IMR-90 (cell line): ENCODE results near the gene MYH3. TPM values are rescaled to one million over a fixed set of nuclear protein-coding genes. Genes with fewer than 3 reads are reported as not detected.
A peak's percentile ranks its signal among the peaks of the same experiment; 100 is the strongest.

Experiments
- ATAC-seq: fragments of 200-7000 bp; cut with Tn5 transposase; 2 replicates; pipeline ENCODE4 v1.9.1; 2020; ENCODE audit warnings: low read depth, mild to moderate bottlenecking, moderate library complexity
- BruUV-seq: library from RNA; stranded (reverse); fragments of 400-500 nt; replicated peaks from 2 replicates; lab custom pipeline; 2021; lab: Mats Ljungman, UMichigan
- CTCF ChIA-PET: fragments of 300-600 bp; formaldehyde crosslinking; extraction: SDS; loops from one replicate; lab custom pipeline; 2021; ENCODE audit warnings: antibody characterized with exemption; lab: Yijun Ruan, JAX
- POLR2A ChIA-PET: fragments of 300-600 bp; sonication (Branson Sonifier 250); formaldehyde crosslinking; loops from one replicate; lab custom pipeline; 2022; ENCODE audit warnings: antibody characterized with exemption; ENCODE audit not compliant: unreplicated experiment; lab: Charles Lee
- DNase-seq: peaks from one replicate; pipeline ENCODE4 v3.0.0; 2013
- H2AFZ ChIP-seq: replicated peaks from 2 replicates; pipeline ENCODE3; 2013; ENCODE audit warnings: low read length, mild to moderate bottlenecking; ENCODE audit not compliant: poor library complexity
- H2AK5ac ChIP-seq: 2 replicates; pipeline ENCODE4 v1.6.1; 2013; ENCODE audit warnings: low read depth, low read length, inconsistent platforms
- H2AK9ac ChIP-seq: replicated peaks from 2 replicates; pipeline ENCODE3; 2013; ENCODE audit warnings: mild to moderate bottlenecking, low read depth, low read length, moderate library complexity; ENCODE audit not compliant: poor library complexity
- H2BK120ac ChIP-seq: 2 replicates; pipeline ENCODE4 v1.6.1; 2013; ENCODE audit warnings: low read depth, low read length, inconsistent platforms
- H2BK15ac ChIP-seq: 3 replicates; pipeline ENCODE4 v1.6.1; 2013; ENCODE audit warnings: low read depth, low read length, inconsistent platforms
- H2BK20ac ChIP-seq: 2 replicates; pipeline ENCODE4 v1.6.1; 2013; ENCODE audit warnings: low read depth, mild to moderate bottlenecking, inconsistent platforms, low read length, moderate library complexity
- H2BK5ac ChIP-seq: 2 replicates; pipeline ENCODE4 v1.6.1; 2013; ENCODE audit warnings: mild to moderate bottlenecking, low read depth, low read length, inconsistent platforms; ENCODE audit not compliant: poor library complexity, severe bottlenecking
- H3K14ac ChIP-seq: replicated peaks from 2 replicates; pipeline ENCODE4 v1.6.1; 2013; ENCODE audit warnings: low read depth, low read length, inconsistent platforms
- H3K18ac ChIP-seq: 2 replicates; pipeline ENCODE4 v1.6.1; 2013; ENCODE audit warnings: low read depth, low read length, control low read depth
- H3K23ac ChIP-seq: 2 replicates; pipeline ENCODE4 v1.6.1; 2013; ENCODE audit warnings: low read depth, low read length, inconsistent platforms
- H3K27ac ChIP-seq: 2 replicates; pipeline ENCODE4 v1.5.1; 2013; ENCODE audit warnings: mild to moderate bottlenecking, control low read depth, low read length; ENCODE audit not compliant: insufficient read depth
- H3K27me3 ChIP-seq: 2 replicates; pipeline ENCODE4 v1.6.1; 2013; ENCODE audit warnings: low read length; ENCODE audit not compliant: control insufficient read depth, insufficient read depth
- H3K36me3 ChIP-seq: 2 replicates; pipeline ENCODE4 v1.6.1; 2013; ENCODE audit warnings: low read length, mixed read lengths; ENCODE audit not compliant: control insufficient read depth, insufficient read depth
- H3K4ac ChIP-seq: 2 replicates; pipeline ENCODE4 v1.6.1; 2013; ENCODE audit warnings: low read depth, low read length, inconsistent platforms
- H3K4me1 ChIP-seq: 2 replicates; pipeline ENCODE4 v1.6.1; 2013; ENCODE audit warnings: low read length, mixed read lengths; ENCODE audit not compliant: control insufficient read depth, insufficient read depth
- H3K4me2 ChIP-seq: 2 replicates; pipeline ENCODE4 v1.6.1; 2013; ENCODE audit warnings: low read depth, mild to moderate bottlenecking, control low read depth, low read length, moderate library complexity
- H3K4me3 ChIP-seq: 2 replicates; pipeline ENCODE4 v1.5.1; 2013; ENCODE audit warnings: low read depth, mild to moderate bottlenecking, control low read depth, low read length, moderate library complexity; ENCODE audit not compliant: insufficient read depth
- H3K56ac ChIP-seq: 2 replicates; pipeline ENCODE4 v1.6.1; 2013; ENCODE audit warnings: low read length, inconsistent platforms; ENCODE audit not compliant: insufficient read depth; ENCODE audit errors: extremely low read depth
- H3K79me1 ChIP-seq, 2 experiments: 2 replicates each; pipeline ENCODE4 v1.6.1; 2013; ENCODE audit warnings: low read length in 2 of 2, inconsistent platforms in 1 of 2, low read depth in 1 of 2
- H3K9ac ChIP-seq: 2 replicates; pipeline ENCODE4 v1.6.1; 2013; ENCODE audit warnings: low read depth, low read length, control low read depth
- H3K9me1 ChIP-seq: 2 replicates; pipeline ENCODE4 v1.6.1; 2013; ENCODE audit warnings: low read length, inconsistent platforms; ENCODE audit not compliant: insufficient read depth
- H3K9me3 ChIP-seq: 2 replicates; pipeline ENCODE4 v1.6.1; 2013; ENCODE audit warnings: low read length; ENCODE audit not compliant: control insufficient read depth, insufficient read depth
- H4K20me1 ChIP-seq: 2 replicates; pipeline ENCODE4 v1.6.1; 2013; ENCODE audit warnings: low read length, inconsistent platforms; ENCODE audit not compliant: insufficient read depth
- H4K5ac ChIP-seq: 2 replicates; pipeline ENCODE4 v1.6.1; 2013; ENCODE audit warnings: mild to moderate bottlenecking, low read depth, low read length, control low read depth
- H4K8ac ChIP-seq, 2 experiments: 2 replicates each; pipeline ENCODE4 v1.6.1; 2013; ENCODE audit warnings: low read depth in 2 of 2, low read length in 2 of 2, control low read depth in 1 of 2, inconsistent platforms in 1 of 2
- H4K91ac ChIP-seq: 2 replicates; pipeline ENCODE4 v1.6.1; 2013; ENCODE audit warnings: low read depth, low read length, inconsistent platforms; ENCODE audit not compliant: insufficient read depth
- BHLHE40 ChIP-seq: fragments of 150-350 bp; IDR thresholded peaks from 2 replicates; pipeline ENCODE4 v1.6.1; 2016; ENCODE audit warnings: mild to moderate bottlenecking, low read depth, low read length
- CEBPB ChIP-seq: IDR thresholded peaks from 2 replicates; pipeline ENCODE4 v1.6.1; 2012; ENCODE audit warnings: low read depth, low read length, improper control_type of control experiment
- CHD1 ChIP-seq: IDR thresholded peaks from 2 replicates; pipeline ENCODE4 v1.6.1; 2012; ENCODE audit warnings: low read depth, low read length, improper control_type of control experiment
- FOS ChIP-seq: fragments of 150-350 bp; IDR thresholded peaks from 2 replicates; pipeline ENCODE4 v1.6.1; 2016; ENCODE audit warnings: low read depth, low read length
- MAFK ChIP-seq: IDR thresholded peaks from 2 replicates; pipeline ENCODE4 v1.6.1; 2012; ENCODE audit warnings: low read depth, low read length, improper control_type of control experiment
- MAZ ChIP-seq: IDR thresholded peaks from 2 replicates; pipeline ENCODE4 v1.6.1; 2012; ENCODE audit warnings: low read depth, mild to moderate bottlenecking, low read length, improper control_type of control experiment, moderate library complexity, borderline replicate concordance
- MXI1 ChIP-seq: IDR thresholded peaks from 2 replicates; pipeline ENCODE4 v1.6.1; 2012; ENCODE audit warnings: low read depth, mild to moderate bottlenecking, low read length, moderate library complexity, borderline replicate concordance
- NFE2L2 ChIP-seq: fragments of 150-350 bp; IDR thresholded peaks from 2 replicates; pipeline ENCODE4 v1.6.1; 2016; ENCODE audit warnings: low read depth, mild to moderate bottlenecking, low read length
- POLR2A ChIP-seq: IDR thresholded peaks from 2 replicates; pipeline ENCODE4 v1.6.1; 2012; ENCODE audit warnings: mild to moderate bottlenecking, low read depth, low read length
- RAD21 ChIP-seq: IDR thresholded peaks from 2 replicates; pipeline ENCODE4 v1.6.1; 2012; ENCODE audit warnings: low read length, improper control_type of control experiment
- RFX5 ChIP-seq: IDR thresholded peaks from 2 replicates; pipeline ENCODE4 v1.8.0; 2012; ENCODE audit warnings: low read depth, mild to moderate bottlenecking, low read length, moderate library complexity
- SMC3 ChIP-seq: fragments of 150-350 bp; IDR thresholded peaks from 2 replicates; pipeline ENCODE4 v1.6.1; 2016; ENCODE audit warnings: low read depth, mild to moderate bottlenecking, antibody characterized with exemption, low read length, moderate library complexity
- WGBS, 2 experiments: methylation state at CpG; one replicate each; pipeline versions ENCODE4 v1.1.5 to v1.1.7; 2013; ENCODE audit warnings: missing lambda C conversion rate in 2 of 2; ENCODE audit not compliant: insufficient read length in 1 of 2; ENCODE audit errors: extremely low coverage in 2 of 2; 5-methylcytosine and 5-hydroxymethylcytosine counted together
- dilution Hi-C: fragments of 300-500 bp; cut with HindIII; formaldehyde crosslinking; loops from one replicate; pipeline ENCODE4 v1.14.3; 2018; ENCODE audit warnings: low sequenced_read_pairs; ENCODE audit not compliant: unreplicated experiment
- in situ Hi-C: fragments of 300-500 bp; cut with MboI; formaldehyde crosslinking; loops from 3 replicates; pipeline ENCODE4 v1.14.3; 2019; ENCODE audit warnings: low sequenced_read_pairs, inconsistent platforms, mixed read lengths
- intact Hi-C: fragments of 100-400 bp; cut with micrococcal nuclease; formaldehyde crosslinking; loops from 2 replicates; pipeline ENCODE4 v1.10.0; 2022
- polyA plus RNA-seq, 3 experiments: library from polyadenylated mRNA; depleted of rRNA; stranded (reverse); fragments of >200 nt; gene quantifications; 2 replicates each; pipeline ENCODE4 v1.2.3, GENCODE V29; 2012; ENCODE audit warnings: low replicate concordance in 1 of 3
- total RNA-seq: library from RNA; depleted of rRNA; stranded (reverse); fragments of >200 nt; gene quantifications from 2 replicates; pipeline ENCODE4 v1.2.3, GENCODE V29; 2012
- TF ChIP-seq, protein P1 (sequence below): fragments of 150-350 bp; IDR thresholded peaks from 2 replicates; pipeline ENCODE4 v1.6.1; 2017; ENCODE audit warnings: mild to moderate bottlenecking, antibody characterized with exemption, low read length, low read depth
- TF ChIP-seq, protein P2 (sequence below): conservative IDR thresholded peaks from 2 replicates; pipeline ENCODE4 v1.5.1; 2012; ENCODE audit warnings: mild to moderate bottlenecking, low read depth, low read length, improper control_type of control experiment

The MYH3 gene
- total and polyA plus RNA-seq, 2 of the 4 experiments (the other 2 are of a cell fraction) = 0.54 to 0.63 TPM

DNA sequence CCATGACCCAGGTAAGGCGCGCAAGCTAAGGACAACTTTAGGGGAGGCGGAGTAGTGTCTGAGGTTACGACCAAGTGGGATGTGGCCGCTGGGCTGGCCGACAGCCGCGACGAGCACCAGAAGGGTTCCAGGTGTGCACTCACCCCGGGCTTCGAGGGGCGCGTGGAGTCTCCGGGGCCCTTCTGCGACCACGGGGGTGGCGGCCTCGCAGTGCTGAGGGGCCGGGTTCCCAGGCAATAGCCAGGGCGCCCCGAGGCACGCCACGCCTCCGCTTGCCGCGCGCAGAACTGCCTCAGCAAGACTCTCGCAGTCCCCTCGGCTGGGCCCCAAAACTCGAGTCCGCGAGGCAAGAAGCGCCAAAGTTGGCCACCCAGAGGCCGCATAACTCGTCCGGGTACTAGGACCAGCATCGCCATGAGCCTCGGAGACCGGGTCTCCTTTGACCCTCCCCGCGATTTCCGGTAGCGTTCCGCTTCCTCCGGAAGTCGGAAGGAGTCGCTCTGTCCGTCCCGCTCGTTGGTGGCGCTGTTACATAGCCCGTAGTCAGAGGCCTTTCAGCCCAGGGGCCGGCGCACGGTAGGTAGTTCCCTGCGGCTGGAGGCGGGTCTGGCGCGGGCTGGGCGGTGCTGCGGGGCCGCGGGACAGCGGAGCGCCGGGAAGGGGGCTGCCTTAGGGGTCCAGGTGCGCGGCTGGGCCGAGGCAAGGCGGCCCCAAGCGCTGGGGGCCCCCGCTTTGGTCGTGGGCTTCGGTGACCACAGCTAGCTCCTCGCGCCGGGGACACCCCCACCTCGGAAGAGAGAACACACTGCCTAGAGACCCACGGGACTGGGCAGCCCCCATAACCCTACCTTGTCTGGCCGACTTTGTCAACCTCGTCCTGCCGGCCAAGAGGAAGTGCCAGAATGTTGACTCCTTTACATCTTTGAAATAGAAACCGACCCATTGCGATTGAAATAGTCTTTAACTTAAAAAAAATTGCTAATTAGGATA, 40.3 kb upstream of the MYH3 start, which contains the start of the genes ADPRM and SCO1:
TSS of gene ADPRM (plus strand) at position 503 of the 990 bp plus-strand sequence. CDS start 7,333 bp downstream, outside the sequence.
TSS of gene SCO1 (minus strand) at position 442 of the 990 bp plus-strand sequence. CDS start at position 416, 26 bp downstream.
- peak within 1 kb of the TSS; percentile 89 for H2BK5ac ChIP-seq
- peak within 1 kb of the TSS; percentile 79 for H3K9ac ChIP-seq
- peak within 1 kb of the TSS; percentile 95 for H3K4me2 ChIP-seq
- no TSS peak for BruUV-seq
- peak within 1 kb of the TSS; percentile 98 for H2AFZ ChIP-seq
- H2BK20ac ChIP-seq = no peak within 1 kb of the TSS
- H3K23ac ChIP-seq = peak within 1 kb of the TSS; percentile 95
- peak within 1 kb of the TSS; percentile 52 for H3K18ac ChIP-seq
- peaks cover 35 to 55% of the 10 kb centered on the region in 2 experiments for H3K79me1 ChIP-seq
- H3K9me1 ChIP-seq = no peaks in the 10 kb centered on the region
- dilution Hi-C loops = no loop called here
- WGBS, 2 experiments = 0% methylated on average over 43 of the region's 84 CpGs; no CpG with 5 or more reads in 1 of the 2 experiments
- no peaks in the 10 kb centered on the region for H3K9me3 ChIP-seq
- no peaks in the 10 kb centered on the region for H3K27me3 ChIP-seq
- peak within 1 kb of the TSS; percentile 75 for H4K91ac ChIP-seq
- H4K8ac ChIP-seq = peak within 1 kb of the TSS; percentile 55 to 90
- ATAC-seq (peak; percentile 98), DNase-seq (peak; percentile 93)
- intact Hi-C loops = loop anchor here (2.0 to 5.0 kb wide), 2 partner anchors 15 to 50 kb away; no protein-coding TSS in a partner anchor
- peak within 1 kb of the TSS; percentile 68; the same call in 1 of the 3 replicates for H2BK15ac ChIP-seq
- peak within 1 kb of the TSS; percentile 29; the same call in 1 of the 2 replicates for H2AK5ac ChIP-seq
- peaks cover 9% of the 10 kb centered on the region for H3K36me3 ChIP-seq
- ChIA-PET CTCF (no interaction called here), POLR2A (no interaction called here)
- H3K27ac ChIP-seq = peak within 1 kb of the TSS; percentile 76
- peak within 1 kb of the TSS; percentile 96 for H3K56ac ChIP-seq
- H4K5ac ChIP-seq = peak within 1 kb of the TSS; percentile 57
- peak within 1 kb of the TSS; percentile 95 for H3K14ac ChIP-seq
- in situ Hi-C loops = no loop called here
- H3K4ac ChIP-seq = peak within 1 kb of the TSS; percentile 91
- peak within 1 kb of the TSS; percentile 72 for H2BK120ac ChIP-seq
- peak within 1 kb of the TSS; percentile 94 for H2AK9ac ChIP-seq
- peaks cover under 1% of the 10 kb centered on the region for H3K4me1 ChIP-seq
- no peaks in the 10 kb centered on the region for H4K20me1 ChIP-seq
- H3K4me3 ChIP-seq = peak within 1 kb of the TSS; percentile 77
- TF ChIP-seq MXI1 (peak; percentile 85), POLR2A (peak; percentile 87), BHLHE40 (no peak), MAZ (peak; percentile 48; the same call in 1 of the 2 replicates), NFE2L2 (no peak), CEBPB (no peak), RAD21 (no peak), MAFK (no peak), CHD1 (no peak), FOS (no peak), SMC3 (no peak), RFX5 (peak; percentile 37; the same call in 1 of the 2 replicates)
- TF ChIP-seq, protein P1, sequence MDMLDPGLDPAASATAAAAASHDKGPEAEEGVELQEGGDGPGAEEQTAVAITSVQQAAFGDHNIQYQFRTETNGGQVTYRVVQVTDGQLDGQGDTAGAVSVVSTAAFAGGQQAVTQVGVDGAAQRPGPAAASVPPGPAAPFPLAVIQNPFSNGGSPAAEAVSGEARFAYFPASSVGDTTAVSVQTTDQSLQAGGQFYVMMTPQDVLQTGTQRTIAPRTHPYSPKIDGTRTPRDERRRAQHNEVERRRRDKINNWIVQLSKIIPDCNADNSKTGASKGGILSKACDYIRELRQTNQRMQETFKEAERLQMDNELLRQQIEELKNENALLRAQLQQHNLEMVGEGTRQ = no peak
- TF ChIP-seq, protein P2, sequence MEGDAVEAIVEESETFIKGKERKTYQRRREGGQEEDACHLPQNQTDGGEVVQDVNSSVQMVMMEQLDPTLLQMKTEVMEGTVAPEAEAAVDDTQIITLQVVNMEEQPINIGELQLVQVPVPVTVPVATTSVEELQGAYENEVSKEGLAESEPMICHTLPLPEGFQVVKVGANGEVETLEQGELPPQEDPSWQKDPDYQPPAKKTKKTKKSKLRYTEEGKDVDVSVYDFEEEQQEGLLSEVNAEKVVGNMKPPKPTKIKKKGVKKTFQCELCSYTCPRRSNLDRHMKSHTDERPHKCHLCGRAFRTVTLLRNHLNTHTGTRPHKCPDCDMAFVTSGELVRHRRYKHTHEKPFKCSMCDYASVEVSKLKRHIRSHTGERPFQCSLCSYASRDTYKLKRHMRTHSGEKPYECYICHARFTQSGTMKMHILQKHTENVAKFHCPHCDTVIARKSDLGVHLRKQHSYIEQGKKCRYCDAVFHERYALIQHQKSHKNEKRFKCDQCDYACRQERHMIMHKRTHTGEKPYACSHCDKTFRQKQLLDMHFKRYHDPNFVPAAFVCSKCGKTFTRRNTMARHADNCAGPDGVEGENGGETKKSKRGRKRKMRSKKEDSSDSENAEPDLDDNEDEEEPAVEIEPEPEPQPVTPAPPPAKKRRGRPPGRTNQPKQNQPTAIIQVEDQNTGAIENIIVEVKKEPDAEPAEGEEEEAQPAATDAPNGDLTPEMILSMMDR = peak; percentile 49
